HepG2 (cell line): Measurements from ENCODE around the gene FANCM. TPM values are rescaled to one million over a fixed set of nuclear protein-coding genes. Genes with fewer than 3 reads are reported as not detected.
A peak's percentile ranks its signal among the peaks of the same experiment; 100 is the strongest.

ENCODE experiments used
- ARID2 ChIP-seq: sonication (generic); formaldehyde crosslinking; IDR thresholded peaks from 2 replicates; pipeline ENCODE4 v1.8.1; 2022; ENCODE audit warnings: mild to moderate bottlenecking, missing genetic modification reagents, borderline replicate concordance
- JUN ChIP-seq: sonication (generic); formaldehyde crosslinking; IDR thresholded peaks from 2 replicates; pipeline ENCODE4 v1.4.0; 2020; ENCODE audit warnings: mild to moderate bottlenecking, missing genetic modification reagents
- KLF16 ChIP-seq, 2 experiments: sonication (generic) in 1 of 2; formaldehyde crosslinking in 1 of 2; IDR thresholded peaks; 2 replicates each; pipeline versions ENCODE4 v1.6.1 to v1.8.0; 2016 to 2023; ENCODE audit warnings: missing genetic modification reagents in 2 of 2, missing compliant biosample characterization in 1 of 2
- NR2F1 ChIP-seq, 2 experiments: fragments of 450-650 bp in 1 of 2; formaldehyde crosslinking in 1 of 2; IDR thresholded peaks; 2 replicates each; pipeline versions ENCODE4 v1.5.0 to v1.6.1; 2016 to 2020; ENCODE audit warnings: mild to moderate bottlenecking in 1 of 2, missing compliant biosample characterization in 1 of 2, missing genetic modification reagents in 1 of 2, moderate library complexity in 1 of 2
- ZBTB7A ChIP-seq: sonication (generic); formaldehyde crosslinking; IDR thresholded peaks from 2 replicates; pipeline ENCODE4 v1.8.0; 2022; ENCODE audit warnings: mild to moderate bottlenecking, missing genetic modification reagents
- ZFP62 ChIP-seq: sonication (generic); formaldehyde crosslinking; IDR thresholded peaks from 2 replicates; pipeline ENCODE4 v1.4.0; 2020; ENCODE audit warnings: missing genetic modification reagents
- ZNF510 ChIP-seq: sonication (generic); formaldehyde crosslinking; IDR thresholded peaks from 2 replicates; pipeline ENCODE4 v1.4.0; 2020; ENCODE audit warnings: low read depth, mild to moderate bottlenecking, missing genetic modification reagents
- ZNF749 ChIP-seq: sonication (generic); formaldehyde crosslinking; IDR thresholded peaks from 2 replicates; pipeline ENCODE4 v1.8.0; 2022; ENCODE audit warnings: mild to moderate bottlenecking, missing genetic modification reagents, moderate library complexity, borderline replicate concordance
- ZNF839 ChIP-seq: sonication (generic); formaldehyde crosslinking; IDR thresholded peaks from 2 replicates; pipeline ENCODE4 v1.4.0; 2020; ENCODE audit warnings: missing genetic modification reagents, mild to moderate bottlenecking, borderline replicate concordance
- polyA plus RNA-seq, 8 experiments: library from polyadenylated mRNA; depleted of rRNA in 3 of 8; stranded (reverse) in 7 of 8; unstranded in 1 of 8; fragments of >200 nt; fragmentation: Illumina TruSeq in 4 of 8; extraction: Trizol in 4 of 8; gene quantifications; 2 replicates each; pipeline versions ENCODE4 v1.2.1 to v1.2.3, GENCODE V29; 2011 to 2016; ENCODE audit warnings: low read depth in 4 of 8, missing spikeins in 1 of 8, mixed read lengths in 1 of 8; ENCODE audit not compliant: insufficient read depth in 1 of 8
- total RNA-seq, 5 experiments: library from RNA; depleted of rRNA; stranded (reverse); fragments of >200 nt; fragmentation: Illumina TruSeq; extraction: Trizol; gene quantifications; 2 replicates each; pipeline ENCODE4 v1.2.3, GENCODE V29; 2016; ENCODE audit warnings: low read depth in 1 of 5
- TF ChIP-seq, protein P1 (sequence below): sonication (generic); formaldehyde crosslinking; IDR thresholded peaks from 2 replicates; pipeline ENCODE4 v1.9.0; 2021; ENCODE audit warnings: missing genetic modification reagents, mild to moderate bottlenecking, borderline replicate concordance
- TF ChIP-seq, protein P2 (sequence below): sonication (generic); formaldehyde crosslinking; IDR thresholded peaks from 2 replicates; pipeline ENCODE4 v1.5.0; 2020; ENCODE audit warnings: mild to moderate bottlenecking, missing genetic modification reagents, moderate library complexity
- TF ChIP-seq, protein P3 (sequence below): conservative IDR thresholded peaks from 2 replicates; pipeline ENCODE4 v1.6.1; 2018; ENCODE audit warnings: missing genetic modification reagents
- TF ChIP-seq, protein P4 (sequence below): sonication (generic); formaldehyde crosslinking; IDR thresholded peaks from 2 replicates; pipeline ENCODE4 v1.4.0; 2020; ENCODE audit warnings: missing genetic modification reagents
- TF ChIP-seq, protein P5 (sequence below): sonication (generic); formaldehyde crosslinking; IDR thresholded peaks from 2 replicates; pipeline ENCODE4 v1.4.0; 2020; ENCODE audit warnings: missing genetic modification reagents, borderline replicate concordance
- TF ChIP-seq, protein P6 (sequence below): sonication (generic); formaldehyde crosslinking; IDR thresholded peaks from 2 replicates; pipeline ENCODE4 v1.5.1; 2020; ENCODE audit warnings: missing genetic modification reagents, mild to moderate bottlenecking, borderline replicate concordance

The FANCM gene
- total and polyA plus RNA-seq, 2 of the 13 experiments (the other 11 are each of a cell fraction or from before 2014, with no cell fraction given), result 2.6 to 10.4 TPM

DNA sequence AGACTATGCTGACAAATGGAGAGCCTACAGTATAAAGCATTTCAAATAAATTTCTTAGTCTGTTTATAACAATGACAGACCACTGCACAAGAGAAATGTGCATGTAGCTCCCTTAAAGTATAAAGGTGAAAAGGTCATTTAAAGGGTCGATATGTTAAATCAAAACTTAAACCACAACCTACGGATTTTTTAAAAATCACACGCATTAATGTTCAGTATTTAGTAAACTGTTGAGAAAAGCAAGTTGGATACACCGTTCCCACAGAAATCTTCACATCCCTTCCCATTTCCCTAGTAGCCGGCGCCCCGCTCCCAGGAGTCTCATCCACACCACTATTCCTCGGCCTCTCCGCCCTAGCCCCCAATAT, 2.1 kb upstream of the FANCM start (continued):
- TF ChIP-seq, protein P1, sequence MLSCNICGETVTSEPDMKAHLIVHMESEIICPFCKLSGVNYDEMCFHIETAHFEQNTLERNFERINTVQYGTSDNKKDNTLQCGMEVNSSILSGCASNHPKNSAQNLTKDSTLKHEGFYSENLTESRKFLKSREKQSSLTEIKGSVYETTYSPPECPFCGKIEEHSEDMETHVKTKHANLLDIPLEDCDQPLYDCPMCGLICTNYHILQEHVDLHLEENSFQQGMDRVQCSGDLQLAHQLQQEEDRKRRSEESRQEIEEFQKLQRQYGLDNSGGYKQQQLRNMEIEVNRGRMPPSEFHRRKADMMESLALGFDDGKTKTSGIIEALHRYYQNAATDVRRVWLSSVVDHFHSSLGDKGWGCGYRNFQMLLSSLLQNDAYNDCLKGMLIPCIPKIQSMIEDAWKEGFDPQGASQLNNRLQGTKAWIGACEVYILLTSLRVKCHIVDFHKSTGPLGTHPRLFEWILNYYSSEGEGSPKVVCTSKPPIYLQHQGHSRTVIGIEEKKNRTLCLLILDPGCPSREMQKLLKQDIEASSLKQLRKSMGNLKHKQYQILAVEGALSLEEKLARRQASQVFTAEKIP (CRISPR knock-in tag), result no peak
- TF ChIP-seq, protein P2, sequence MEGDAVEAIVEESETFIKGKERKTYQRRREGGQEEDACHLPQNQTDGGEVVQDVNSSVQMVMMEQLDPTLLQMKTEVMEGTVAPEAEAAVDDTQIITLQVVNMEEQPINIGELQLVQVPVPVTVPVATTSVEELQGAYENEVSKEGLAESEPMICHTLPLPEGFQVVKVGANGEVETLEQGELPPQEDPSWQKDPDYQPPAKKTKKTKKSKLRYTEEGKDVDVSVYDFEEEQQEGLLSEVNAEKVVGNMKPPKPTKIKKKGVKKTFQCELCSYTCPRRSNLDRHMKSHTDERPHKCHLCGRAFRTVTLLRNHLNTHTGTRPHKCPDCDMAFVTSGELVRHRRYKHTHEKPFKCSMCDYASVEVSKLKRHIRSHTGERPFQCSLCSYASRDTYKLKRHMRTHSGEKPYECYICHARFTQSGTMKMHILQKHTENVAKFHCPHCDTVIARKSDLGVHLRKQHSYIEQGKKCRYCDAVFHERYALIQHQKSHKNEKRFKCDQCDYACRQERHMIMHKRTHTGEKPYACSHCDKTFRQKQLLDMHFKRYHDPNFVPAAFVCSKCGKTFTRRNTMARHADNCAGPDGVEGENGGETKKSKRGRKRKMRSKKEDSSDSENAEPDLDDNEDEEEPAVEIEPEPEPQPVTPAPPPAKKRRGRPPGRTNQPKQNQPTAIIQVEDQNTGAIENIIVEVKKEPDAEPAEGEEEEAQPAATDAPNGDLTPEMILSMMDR (CRISPR knock-in tag), result no peak
- TF ChIP-seq ZNF510 (peak; percentile 2; the same call in 1 of the 2 replicates), ZFP62 (CRISPR knock-in tag) (no peak), KLF16 (CRISPR knock-in tag; IDR thresholded peaks at IDR 0.05) (no peak), ZBTB7A (no peak), ZNF839 (no peak), NR2F1 (CRISPR knock-in tag; IDR thresholded peaks at IDR 0.05) (peak in 1 of 2 experiments; percentile 53; a peak in 1 of 4 replicates), ARID2 (0 out of 2 replicates have a peak, but pooled peaks have one; percentile 37), JUN (CRISPR knock-in tag) (no peak), ZNF749 (0 out of 2 replicates have a peak, but pooled peaks have one; percentile 11)
- TF ChIP-seq, protein P3, sequence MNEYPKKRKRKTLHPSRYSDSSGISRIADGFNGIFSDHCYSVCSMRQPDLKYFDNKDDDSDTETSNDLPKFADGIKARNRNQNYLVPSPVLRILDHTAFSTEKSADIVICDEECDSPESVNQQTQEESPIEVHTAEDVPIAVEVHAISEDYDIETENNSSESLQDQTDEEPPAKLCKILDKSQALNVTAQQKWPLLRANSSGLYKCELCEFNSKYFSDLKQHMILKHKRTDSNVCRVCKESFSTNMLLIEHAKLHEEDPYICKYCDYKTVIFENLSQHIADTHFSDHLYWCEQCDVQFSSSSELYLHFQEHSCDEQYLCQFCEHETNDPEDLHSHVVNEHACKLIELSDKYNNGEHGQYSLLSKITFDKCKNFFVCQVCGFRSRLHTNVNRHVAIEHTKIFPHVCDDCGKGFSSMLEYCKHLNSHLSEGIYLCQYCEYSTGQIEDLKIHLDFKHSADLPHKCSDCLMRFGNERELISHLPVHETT (CRISPR knock-in tag), result no peak
- TF ChIP-seq, protein P4, sequence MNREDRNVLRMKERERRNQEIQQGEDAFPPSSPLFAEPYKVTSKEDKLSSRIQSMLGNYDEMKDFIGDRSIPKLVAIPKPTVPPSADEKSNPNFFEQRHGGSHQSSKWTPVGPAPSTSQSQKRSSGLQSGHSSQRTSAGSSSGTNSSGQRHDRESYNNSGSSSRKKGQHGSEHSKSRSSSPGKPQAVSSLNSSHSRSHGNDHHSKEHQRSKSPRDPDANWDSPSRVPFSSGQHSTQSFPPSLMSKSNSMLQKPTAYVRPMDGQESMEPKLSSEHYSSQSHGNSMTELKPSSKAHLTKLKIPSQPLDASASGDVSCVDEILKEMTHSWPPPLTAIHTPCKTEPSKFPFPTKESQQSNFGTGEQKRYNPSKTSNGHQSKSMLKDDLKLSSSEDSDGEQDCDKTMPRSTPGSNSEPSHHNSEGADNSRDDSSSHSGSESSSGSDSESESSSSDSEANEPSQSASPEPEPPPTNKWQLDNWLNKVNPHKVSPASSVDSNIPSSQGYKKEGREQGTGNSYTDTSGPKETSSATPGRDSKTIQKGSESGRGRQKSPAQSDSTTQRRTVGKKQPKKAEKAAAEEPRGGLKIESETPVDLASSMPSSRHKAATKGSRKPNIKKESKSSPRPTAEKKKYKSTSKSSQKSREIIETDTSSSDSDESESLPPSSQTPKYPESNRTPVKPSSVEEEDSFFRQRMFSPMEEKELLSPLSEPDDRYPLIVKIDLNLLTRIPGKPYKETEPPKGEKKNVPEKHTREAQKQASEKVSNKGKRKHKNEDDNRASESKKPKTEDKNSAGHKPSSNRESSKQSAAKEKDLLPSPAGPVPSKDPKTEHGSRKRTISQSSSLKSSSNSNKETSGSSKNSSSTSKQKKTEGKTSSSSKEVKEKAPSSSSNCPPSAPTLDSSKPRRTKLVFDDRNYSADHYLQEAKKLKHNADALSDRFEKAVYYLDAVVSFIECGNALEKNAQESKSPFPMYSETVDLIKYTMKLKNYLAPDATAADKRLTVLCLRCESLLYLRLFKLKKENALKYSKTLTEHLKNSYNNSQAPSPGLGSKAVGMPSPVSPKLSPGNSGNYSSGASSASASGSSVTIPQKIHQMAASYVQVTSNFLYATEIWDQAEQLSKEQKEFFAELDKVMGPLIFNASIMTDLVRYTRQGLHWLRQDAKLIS, result no peak
- TF ChIP-seq, protein P5, sequence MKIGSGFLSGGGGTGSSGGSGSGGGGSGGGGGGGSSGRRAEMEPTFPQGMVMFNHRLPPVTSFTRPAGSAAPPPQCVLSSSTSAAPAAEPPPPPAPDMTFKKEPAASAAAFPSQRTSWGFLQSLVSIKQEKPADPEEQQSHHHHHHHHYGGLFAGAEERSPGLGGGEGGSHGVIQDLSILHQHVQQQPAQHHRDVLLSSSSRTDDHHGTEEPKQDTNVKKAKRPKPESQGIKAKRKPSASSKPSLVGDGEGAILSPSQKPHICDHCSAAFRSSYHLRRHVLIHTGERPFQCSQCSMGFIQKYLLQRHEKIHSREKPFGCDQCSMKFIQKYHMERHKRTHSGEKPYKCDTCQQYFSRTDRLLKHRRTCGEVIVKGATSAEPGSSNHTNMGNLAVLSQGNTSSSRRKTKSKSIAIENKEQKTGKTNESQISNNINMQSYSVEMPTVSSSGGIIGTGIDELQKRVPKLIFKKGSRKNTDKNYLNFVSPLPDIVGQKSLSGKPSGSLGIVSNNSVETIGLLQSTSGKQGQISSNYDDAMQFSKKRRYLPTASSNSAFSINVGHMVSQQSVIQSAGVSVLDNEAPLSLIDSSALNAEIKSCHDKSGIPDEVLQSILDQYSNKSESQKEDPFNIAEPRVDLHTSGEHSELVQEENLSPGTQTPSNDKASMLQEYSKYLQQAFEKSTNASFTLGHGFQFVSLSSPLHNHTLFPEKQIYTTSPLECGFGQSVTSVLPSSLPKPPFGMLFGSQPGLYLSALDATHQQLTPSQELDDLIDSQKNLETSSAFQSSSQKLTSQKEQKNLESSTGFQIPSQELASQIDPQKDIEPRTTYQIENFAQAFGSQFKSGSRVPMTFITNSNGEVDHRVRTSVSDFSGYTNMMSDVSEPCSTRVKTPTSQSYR (CRISPR knock-in tag), result 0 out of 2 replicates have a peak, but pooled peaks have one; percentile 6
- TF ChIP-seq, protein P6, sequence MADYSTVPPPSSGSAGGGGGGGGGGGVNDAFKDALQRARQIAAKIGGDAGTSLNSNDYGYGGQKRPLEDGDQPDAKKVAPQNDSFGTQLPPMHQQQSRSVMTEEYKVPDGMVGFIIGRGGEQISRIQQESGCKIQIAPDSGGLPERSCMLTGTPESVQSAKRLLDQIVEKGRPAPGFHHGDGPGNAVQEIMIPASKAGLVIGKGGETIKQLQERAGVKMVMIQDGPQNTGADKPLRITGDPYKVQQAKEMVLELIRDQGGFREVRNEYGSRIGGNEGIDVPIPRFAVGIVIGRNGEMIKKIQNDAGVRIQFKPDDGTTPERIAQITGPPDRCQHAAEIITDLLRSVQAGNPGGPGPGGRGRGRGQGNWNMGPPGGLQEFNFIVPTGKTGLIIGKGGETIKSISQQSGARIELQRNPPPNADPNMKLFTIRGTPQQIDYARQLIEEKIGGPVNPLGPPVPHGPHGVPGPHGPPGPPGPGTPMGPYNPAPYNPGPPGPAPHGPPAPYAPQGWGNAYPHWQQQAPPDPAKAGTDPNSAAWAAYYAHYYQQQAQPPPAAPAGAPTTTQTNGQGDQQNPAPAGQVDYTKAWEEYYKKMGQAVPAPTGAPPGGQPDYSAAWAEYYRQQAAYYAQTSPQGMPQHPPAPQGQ, result no peak
